GM23248 (cell line): ENCODE data around the gene SLC25A20. TPM values are rescaled to one million over a fixed set of nuclear protein-coding genes. Genes with fewer than 3 reads are reported as not detected.
A peak's percentile ranks its signal among the peaks of the same experiment; 100 is the strongest.

ENCODE experiments used
- DNase-seq: peaks from one replicate; pipeline ENCODE4 v3.0.0-alpha.2; 2015
- H2AFZ ChIP-seq: fragments of 200-600 bp; sonication (generic); 2 replicates; pipeline ENCODE4 v1.6.1; 2016; ENCODE audit warnings: antibody characterized with exemption
- H3F3A ChIP-seq: fragments of 200-600 bp; sonication (generic); 2 replicates; pipeline ENCODE4 v1.6.1; 2016; ENCODE audit warnings: mild to moderate bottlenecking, antibody characterized with exemption, mixed run types; ENCODE audit not compliant: insufficient read depth
- H3K27ac ChIP-seq: fragments of 200-600 bp; sonication (generic); 2 replicates; pipeline ENCODE4 v1.5.1; 2016; ENCODE audit warnings: mild to moderate bottlenecking
- H3K27me3 ChIP-seq: fragments of 200-600 bp; sonication (generic); replicated peaks from 2 replicates; pipeline ENCODE4 v1.6.1; 2016; ENCODE audit warnings: mild to moderate bottlenecking; ENCODE audit not compliant: insufficient read depth
- H3K36me3 ChIP-seq: fragments of 200-600 bp; sonication (generic); 2 replicates; pipeline ENCODE4 v1.6.1; 2016; ENCODE audit warnings: low read depth, mild to moderate bottlenecking
- H3K4me1 ChIP-seq: fragments of 200-600 bp; sonication (generic); 2 replicates; pipeline ENCODE4 v1.6.1; 2016; ENCODE audit warnings: mild to moderate bottlenecking; ENCODE audit not compliant: insufficient read depth
- H3K4me2 ChIP-seq: fragments of 200-600 bp; sonication (generic); one replicate; pipeline ENCODE4 v1.6.1; 2016; ENCODE audit warnings: mild to moderate bottlenecking; ENCODE audit not compliant: unreplicated experiment
- H3K4me3 ChIP-seq: fragments of 200-600 bp; sonication (generic); 2 replicates; pipeline ENCODE4 v1.5.1; 2016; ENCODE audit warnings: mild to moderate bottlenecking
- H3K79me2 ChIP-seq: fragments of 200-600 bp; sonication (generic); 2 replicates; pipeline ENCODE4 v1.6.1; 2016; ENCODE audit warnings: mild to moderate bottlenecking; ENCODE audit not compliant: insufficient read depth
- H3K9ac ChIP-seq: fragments of 200-600 bp; sonication (generic); 2 replicates; pipeline ENCODE4 v1.6.1; 2016; ENCODE audit warnings: mild to moderate bottlenecking
- H3K9me2 ChIP-seq: fragments of 200-600 bp; sonication (generic); 2 replicates; pipeline ENCODE4 v1.6.1; 2016; ENCODE audit warnings: mixed run types, mild to moderate bottlenecking, moderate library complexity; ENCODE audit not compliant: insufficient read depth
- H3K9me3 ChIP-seq: fragments of 200-600 bp; sonication (generic); one replicate; pipeline ENCODE4 v1.6.1; 2017; ENCODE audit warnings: low read depth
- H4K20me1 ChIP-seq: fragments of 200-600 bp; sonication (generic); 2 replicates; pipeline ENCODE4 v1.6.0; 2016; ENCODE audit not compliant: insufficient read depth
- EZH2 ChIP-seq: fragments of 200-600 bp; sonication (generic); IDR thresholded peaks from 2 replicates; pipeline ENCODE4 v1.6.1; 2018; ENCODE audit warnings: antibody characterized with exemption, mild to moderate bottlenecking; ENCODE audit not compliant: insufficient read depth, poor library complexity, severe bottlenecking
- EZH2phosphoT487 ChIP-seq: fragments of 200-600 bp; sonication (generic); IDR thresholded peaks from 2 replicates; pipeline ENCODE4 v1.6.1; 2018; ENCODE audit warnings: antibody characterized with exemption, moderate library complexity, mild to moderate bottlenecking, low read depth; ENCODE audit not compliant: insufficient read depth
- WGBS, 2 experiments: methylation state at CpG; one replicate each; pipeline ENCODE4 v1.1.6; 2015 to 2017; ENCODE audit warnings: low lambda C conversion rate in 2 of 2, low coverage in 1 of 2; ENCODE audit errors: missing lambda C conversion rate in 2 of 2; 5-methylcytosine and 5-hydroxymethylcytosine counted together
- in situ Hi-C: fragments of 300-500 bp; cut with MboI; formaldehyde crosslinking; loops from 2 replicates; pipeline ENCODE4 v1.15.0; 2020
- polyA plus RNA-seq: library from polyadenylated mRNA; unstranded; fragments of >200 nt; fragmentation: Nextera tagmentation; extraction: Ambion mirVana; gene quantifications from 2 replicates; pipeline ENCODE4 v1.2.1, GENCODE V29; 2016
- total RNA-seq: library from RNA; depleted of rRNA; stranded (reverse); fragments of >200 nt; shearing (Covaris generic); gene quantifications from 2 replicates; pipeline ENCODE4 v1.2.3, GENCODE V29; 2014

Gene SLC25A20
- total and polyA plus RNA-seq, 2 experiments from 2014 or later = 21.0 to 26.2 TPM

- Histone ChIP-seq H3K4me1 (no peaks in the 10 kb centered on the region), H3K9me3 (no peaks in the 10 kb centered on the region), H3K36me3 (no peaks in the 10 kb centered on the region), H3K9ac (no peak overlapping the region), H4K20me1 (no peaks in the 10 kb centered on the region), H3K4me2 (no peak overlapping the region), H3F3A (no peaks in the 10 kb centered on the region), H2AFZ (no peak overlapping the region), H3K79me2 (no peaks in the 10 kb centered on the region), H3K9me2 (no peaks in the 10 kb centered on the region), H3K27ac (no peak overlapping the region), H3K4me3 (no peak overlapping the region), H3K27me3 (no peaks in the 10 kb centered on the region)
- in situ Hi-C loops = no loop called here
- TF ChIP-seq EZH2phosphoT487 (no peak), EZH2 (no peak)
- DNase-seq = no peak
- 84 to 92% methylated on average over 3 of the region's 3 CpGs for WGBS, 2 experiments
Observed at GRCh38 chr3:48881006-48881405, 17.7 kb downstream of the SLC25A20 start.

GRCh38 chr3:48879994-48880377, 18.7 kb downstream of the SLC25A20 start:
- no peak for DNase-seq

GRCh38 chr3:48879307-48879993, 19.2 kb downstream of the SLC25A20 start:
- H3F3A ChIP-seq = no peaks in the 10 kb centered on the region
- 88 to 89% methylated on average over 6 of the region's 6 CpGs for WGBS, 2 experiments
- no peaks in the 10 kb centered on the region for H3K9me2 ChIP-seq
- DNase-seq = no peak
- no peaks in the 10 kb centered on the region for H3K79me2 ChIP-seq
- no peaks in the 10 kb centered on the region for H4K20me1 ChIP-seq
- H3K4me2 ChIP-seq = no peak overlapping the region
- no peak overlapping the region for H3K27ac ChIP-seq
- no peaks in the 10 kb centered on the region for H3K27me3 ChIP-seq
- H2AFZ ChIP-seq = no peak overlapping the region
- no peak for TF ChIP-seq EZH2phosphoT487
- no peak for TF ChIP-seq EZH2
- no peaks in the 10 kb centered on the region for H3K9me3 ChIP-seq
- H3K4me1 ChIP-seq = no peaks in the 10 kb centered on the region
- no peaks in the 10 kb centered on the region for H3K36me3 ChIP-seq
- in situ Hi-C loops = no loop called here
- no peak overlapping the region for H3K4me3 ChIP-seq
- no peak overlapping the region for H3K9ac ChIP-seq

More at GRCh38 chr3:48879994-48880377, 18.7 kb downstream of the SLC25A20 start:
- TF ChIP-seq EZH2phosphoT487 (no peak), EZH2 (no peak)
- no peaks in the 10 kb centered on the region for H4K20me1 ChIP-seq
- H2AFZ ChIP-seq = no peak overlapping the region
- H3K9me3 ChIP-seq = no peaks in the 10 kb centered on the region
- H3K4me2 ChIP-seq = no peak overlapping the region
- H3K4me1 ChIP-seq = no peaks in the 10 kb centered on the region
- H3K36me3 ChIP-seq = no peaks in the 10 kb centered on the region
- no peaks in the 10 kb centered on the region for H3K27me3 ChIP-seq
- in situ Hi-C loops = no loop called here
- no peaks in the 10 kb centered on the region for H3K9me2 ChIP-seq
- H3K9ac ChIP-seq = no peak overlapping the region
- no peaks in the 10 kb centered on the region for H3F3A ChIP-seq
- WGBS, 2 experiments = 92 to 98% methylated on average over 6 of the region's 6 CpGs
- H3K27ac ChIP-seq = no peak overlapping the region
- no peaks in the 10 kb centered on the region for H3K79me2 ChIP-seq
- no peak overlapping the region for H3K4me3 ChIP-seq

GRCh38 chr3:48877671-48878070, 21.0 kb downstream of the SLC25A20 start:
- in situ Hi-C loops = no loop called here
- WGBS, 2 experiments = 92 to 94% methylated on average over 8 of the region's 8 CpGs

More at GRCh38 chr3:48877671-48878070, 21.0 kb downstream of the SLC25A20 start:
- Histone ChIP-seq H3K27me3 (no peaks in the 10 kb centered on the region), H3K79me2 (no peaks in the 10 kb centered on the region), H3K27ac (no peak overlapping the region), H3K36me3 (no peaks in the 10 kb centered on the region), H3F3A (no peaks in the 10 kb centered on the region), H2AFZ (no peak overlapping the region), H3K4me3 (no peak overlapping the region), H4K20me1 (no peaks in the 10 kb centered on the region), H3K4me1 (no peaks in the 10 kb centered on the region), H3K4me2 (no peak overlapping the region), H3K9ac (no peak overlapping the region), H3K9me3 (no peaks in the 10 kb centered on the region), H3K9me2 (no peaks in the 10 kb centered on the region)
- peak; percentile 13 for DNase-seq
- TF ChIP-seq EZH2phosphoT487 (no peak), EZH2 (no peak)
